Measurements from ENCODE around the gene FAM193B. TPM values are rescaled to one million over a fixed set of nuclear protein-coding genes. Genes with fewer than 3 reads are reported as not detected.
"Not testable (repeated sequence)": the region's sequence is repeated elsewhere in the genome, so short reads cannot be mapped to it uniquely, and the experiment has no call there.

Gene FAM193B
- total and polyA plus RNA-seq, 7 experiments from 2014 or later = 4.1 to 275 (median 157) TPM

GRCh38 chr5:177538876-177539275, 15.5 kb downstream of the FAM193B start:
- H3K27me3 Mint-ChIP-seq = no peaks in the 10 kb centered on the region
- peaks cover 0 to 50% (median 9%) of the 10 kb centered on the region in 3 experiments for H3K36me3 ChIP-seq (ENCODE audit: control insufficient read depth in 2 of 3, insufficient read depth in 3 of 3, low read length in 3 of 3)
- no peaks in the 10 kb centered on the region for H3K27me3 ChIP-seq (ENCODE audit: control insufficient read depth in 2 of 2, insufficient read depth in 2 of 2, low read length in 2 of 2)
- peaks cover 0 to 29% (median 15%) of the 10 kb centered on the region in 5 donors for H3K36me3 Mint-ChIP-seq
- H3K4me1 Mint-ChIP-seq = peaks cover 5 to 26% (median 12%) of the 10 kb centered on the region in 7 donors
- no peaks in the 10 kb centered on the region for H3K4me1 ChIP-seq (ENCODE audit: control insufficient read depth in 2 of 2, insufficient read depth in 2 of 2, low read length in 2 of 2)
- ChIA-PET POLR2A (no interaction called here), CTCF (interaction anchor here (0.6 kb wide), 2 partner anchors 22 to 221 kb away, joined by 3 to 4 read pairs; no protein-coding TSS in a partner anchor)
- intact Hi-C loops (cut with micrococcal nuclease) = no loop called here
- H3K9me3 Mint-ChIP-seq = no peaks in the 10 kb centered on the region
- no peak for ATAC-seq
- no peak overlapping the region for H3K4me3 Mint-ChIP-seq
- no peak overlapping the region for H3K4me3 ChIP-seq (ENCODE audit: low read length)
- no peak for DNase-seq
- H3K27ac Mint-ChIP-seq = no peak overlapping the region
- H3K27ac ChIP-seq (ENCODE audit: low read depth, low read length) = no peak overlapping the region
- no peaks in the 10 kb centered on the region for H3K9me3 ChIP-seq (ENCODE audit: control insufficient read depth in 2 of 3, low read length in 3 of 3)

DNA sequence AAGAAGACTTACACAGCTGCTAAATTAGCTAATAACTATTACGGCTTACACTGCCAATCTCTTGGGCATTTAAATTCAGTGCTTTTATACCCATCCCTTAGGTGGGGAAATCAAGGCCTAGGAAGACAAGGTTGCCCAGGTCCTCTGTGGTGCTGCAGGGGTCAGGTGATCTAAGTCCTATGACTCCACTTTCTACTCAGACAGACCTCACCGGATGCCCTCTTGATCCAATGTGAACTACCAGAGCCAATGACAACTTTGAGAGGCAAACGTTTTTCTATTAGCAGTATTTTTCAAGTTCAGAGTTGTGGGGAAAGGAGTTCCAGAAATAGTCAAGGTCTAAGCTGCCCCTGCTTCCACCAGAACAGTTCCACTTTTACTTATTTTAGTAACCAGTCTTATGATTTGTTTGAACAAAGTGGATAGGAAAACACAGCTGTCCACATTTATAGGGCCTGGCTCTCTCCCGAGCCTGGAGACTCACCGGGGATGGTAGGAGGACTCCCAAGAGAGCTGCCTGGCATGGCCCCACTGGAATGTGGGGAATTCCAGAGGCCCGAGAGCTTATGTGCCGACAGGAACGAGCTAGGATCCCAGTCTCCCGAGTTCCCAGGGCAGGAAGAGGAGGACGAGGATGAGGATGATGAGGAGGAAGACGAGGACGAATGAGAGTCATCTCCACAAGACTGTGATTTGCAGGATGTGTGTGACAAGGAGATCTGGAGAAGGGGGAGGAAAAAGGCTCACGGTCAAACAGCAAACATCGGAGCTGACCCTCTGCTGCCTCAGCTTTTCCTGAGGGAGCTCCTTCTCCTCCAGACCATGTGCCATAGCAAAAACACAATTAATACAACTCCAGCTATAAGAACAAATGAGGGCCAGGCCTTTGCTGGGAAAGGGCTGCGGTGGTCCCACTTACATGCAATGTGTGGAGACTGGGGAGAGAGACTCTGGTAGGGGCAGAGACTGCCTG, 16.7 kb downstream of the FAM193B start:
- H3K27ac ChIP-seq (ENCODE audit: low read depth, low read length) = no peak overlapping the region

DNA sequence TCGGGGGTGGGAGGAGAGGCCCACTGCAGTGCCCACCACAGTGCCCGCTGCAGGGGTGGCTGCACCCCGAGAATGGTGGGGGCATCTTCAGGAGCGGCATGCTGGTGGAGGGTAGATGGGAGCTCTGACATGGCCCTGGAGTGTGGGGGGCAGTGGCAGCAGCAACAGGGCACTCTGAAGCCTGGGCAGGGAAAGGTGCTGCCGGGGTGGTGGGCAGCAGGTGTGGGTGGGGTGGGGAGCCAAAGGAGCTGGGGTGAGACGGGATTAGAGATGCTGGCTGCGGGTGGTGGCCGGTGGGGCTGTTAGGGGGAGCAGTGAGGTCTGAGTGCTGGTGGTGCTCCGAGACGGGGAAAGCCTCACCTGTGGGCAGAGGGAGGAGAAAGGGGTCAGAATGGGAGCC, 18.0 kb downstream of the FAM193B start:
- CTCF ChIA-PET = interaction anchor here (0.7 kb wide), 1 partner anchor 525 kb away, joined by 3 read pairs; no protein-coding TSS in a partner anchor
- Histone ChIP-seq H3K9me3 (ENCODE audit: control insufficient read depth in 2 of 3, low read length in 3 of 3) (no peaks in the 10 kb centered on the region), H3K27ac (ENCODE audit: low read depth, low read length) (no peak overlapping the region), H3K4me1 (ENCODE audit: control insufficient read depth in 2 of 2, insufficient read depth in 2 of 2, low read length in 2 of 2) (no peaks in the 10 kb centered on the region), H3K4me3 (ENCODE audit: low read length) (no peak overlapping the region), H3K36me3 (ENCODE audit: control insufficient read depth in 2 of 3, insufficient read depth in 3 of 3, low read length in 3 of 3) (peaks cover 0 to 69% (median 6%) of the 10 kb centered on the region in 3 experiments), H3K27me3 (ENCODE audit: control insufficient read depth in 2 of 2, insufficient read depth in 2 of 2, low read length in 2 of 2) (no peaks in the 10 kb centered on the region)
- H3K27me3 Mint-ChIP-seq = no peaks in the 10 kb centered on the region
- no peaks in the 10 kb centered on the region for H3K9me3 Mint-ChIP-seq
- peaks cover 0 to 36% (median 13%) of the 10 kb centered on the region in 5 donors for H3K36me3 Mint-ChIP-seq
- peaks cover 0 to 11% (median 4%) of the 10 kb centered on the region in 7 donors for H3K4me1 Mint-ChIP-seq
- peak overlapping the region in 1 of 9 donors; percentile 56 for H3K27ac Mint-ChIP-seq
- DNase-seq (no peak), ATAC-seq (no peak)
- H3K4me3 Mint-ChIP-seq = no peak overlapping the region
- intact Hi-C loops (cut with micrococcal nuclease) = no loop called here
- POLR2A ChIA-PET = no interaction called here

More for the DNA sequence above, 16.7 kb downstream of the FAM193B start:
- no peak overlapping the region for H3K4me3 ChIP-seq (ENCODE audit: low read length)
- no peaks in the 10 kb centered on the region for H3K9me3 ChIP-seq (ENCODE audit: control insufficient read depth in 2 of 3, low read length in 3 of 3)
- H3K4me1 ChIP-seq (ENCODE audit: control insufficient read depth in 2 of 2, insufficient read depth in 2 of 2, low read length in 2 of 2) = no peaks in the 10 kb centered on the region
- CTCF ChIA-PET = interaction anchor here (0.6 to 1.1 kb wide), 2 partner anchors 23 to 35 kb away, joined by 3 read pairs; no protein-coding TSS in a partner anchor
- peaks cover 6 to 15% (median 9%) of the 10 kb centered on the region in 7 donors for H3K4me1 Mint-ChIP-seq
- intact Hi-C loops (cut with micrococcal nuclease) = no loop called here
- H3K36me3 Mint-ChIP-seq = peaks cover 0 to 36% (median 17%) of the 10 kb centered on the region in 5 donors
- H3K27me3 Mint-ChIP-seq = no peaks in the 10 kb centered on the region
- H3K9me3 Mint-ChIP-seq = no peaks in the 10 kb centered on the region
- ATAC-seq (no peak), DNase-seq (no peak)
- H3K27ac Mint-ChIP-seq = peak overlapping the region in 1 of 9 donors; percentile 6
- H3K27me3 ChIP-seq (ENCODE audit: control insufficient read depth in 2 of 2, insufficient read depth in 2 of 2, low read length in 2 of 2) = no peaks in the 10 kb centered on the region
- POLR2A ChIA-PET = no interaction called here
- peaks cover 0 to 61% (median 9%) of the 10 kb centered on the region in 3 experiments for H3K36me3 ChIP-seq (ENCODE audit: control insufficient read depth in 2 of 3, insufficient read depth in 3 of 3, low read length in 3 of 3)
- no peak overlapping the region for H3K4me3 Mint-ChIP-seq

GRCh38 chr5:177535125-177535524, 19.2 kb downstream of the FAM193B start:
- Mint-ChIP-seq H3K36me3 (peaks cover 0 to 43% (median 13%) of the 10 kb centered on the region in 5 donors), H3K27me3 (no peaks in the 10 kb centered on the region), H3K27ac (peak overlapping the region in 2 of 9 donors; percentile 13 to 57), H3K9me3 (peaks cover 0 to 2% (median 0%) of the 10 kb centered on the region in 11 donors), H3K4me3 (no peak overlapping the region), H3K4me1 (peaks cover 0 to 8% (median 2%) of the 10 kb centered on the region in 7 donors)
- Histone ChIP-seq H3K27me3 (ENCODE audit: control insufficient read depth in 2 of 2, insufficient read depth in 2 of 2, low read length in 2 of 2) (no peaks in the 10 kb centered on the region), H3K4me1 (ENCODE audit: control insufficient read depth in 2 of 2, insufficient read depth in 2 of 2, low read length in 2 of 2) (no peaks in the 10 kb centered on the region), H3K9me3 (ENCODE audit: control insufficient read depth in 2 of 3, low read length in 3 of 3) (no peaks in the 10 kb centered on the region), H3K4me3 (ENCODE audit: low read length) (no peak overlapping the region), H3K27ac (ENCODE audit: low read depth, low read length) (no peak overlapping the region), H3K36me3 (ENCODE audit: control insufficient read depth in 2 of 3, insufficient read depth in 3 of 3, low read length in 3 of 3) (peaks cover 0 to 82% (median 6%) of the 10 kb centered on the region in 3 experiments)
- ATAC-seq (no peak), DNase-seq (no peak)
- CTCF ChIA-PET = no interaction called here
- POLR2A ChIA-PET = no interaction called here
- intact Hi-C loops (cut with micrococcal nuclease) = no loop called here

DNA sequence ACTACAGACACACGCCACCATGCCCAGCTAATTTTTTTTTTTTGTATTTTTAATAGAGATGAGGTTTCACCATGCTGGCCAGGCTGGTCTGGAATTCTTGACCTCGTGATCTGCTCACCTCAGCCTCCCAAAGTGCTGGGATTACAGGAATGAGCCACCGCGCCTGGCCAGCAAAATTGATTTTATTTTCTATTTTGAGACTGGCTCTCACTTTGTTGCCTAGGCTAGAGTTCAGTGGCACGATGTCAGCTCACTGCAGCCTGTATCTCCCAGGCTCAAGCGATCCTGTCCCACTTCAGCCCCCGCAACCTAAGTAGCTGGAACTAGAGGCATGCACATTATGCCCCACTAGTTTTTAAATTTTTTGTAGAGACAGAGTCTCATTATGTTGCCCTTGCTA, 19.9 kb downstream of the FAM193B start:
- CTCF ChIA-PET; intact Hi-C loops (cut with micrococcal nuclease); H3K27me3 ChIP-seq (ENCODE audit: control insufficient read depth in 2 of 2, insufficient read depth in 2 of 2, low read length in 2 of 2); H3K4me3 ChIP-seq (ENCODE audit: low read length); ATAC-seq; H3K27ac ChIP-seq (ENCODE audit: low read depth, low read length); H3K4me3 Mint-ChIP-seq; H3K9me3 ChIP-seq (ENCODE audit: control insufficient read depth in 2 of 3, low read length in 3 of 3); H3K4me1 ChIP-seq (ENCODE audit: control insufficient read depth in 2 of 2, insufficient read depth in 2 of 2, low read length in 2 of 2); H3K4me1 Mint-ChIP-seq; DNase-seq; H3K27me3 Mint-ChIP-seq; H3K27ac Mint-ChIP-seq; H3K9me3 Mint-ChIP-seq: not testable (repeated sequence)
- peaks cover 0 to 89% (median 11%) of the 10 kb centered on the region in 3 experiments for H3K36me3 ChIP-seq (ENCODE audit: control insufficient read depth in 2 of 3, insufficient read depth in 3 of 3, low read length in 3 of 3)
- POLR2A ChIA-PET = interaction anchor here (0.7 to 0.9 kb wide), 2 partner anchors 16 to 19 kb away, joined by 4 to 7 read pairs; no protein-coding TSS in a partner anchor
- H3K36me3 Mint-ChIP-seq = peaks cover 0 to 43% (median 14%) of the 10 kb centered on the region in 5 donors

DNA sequence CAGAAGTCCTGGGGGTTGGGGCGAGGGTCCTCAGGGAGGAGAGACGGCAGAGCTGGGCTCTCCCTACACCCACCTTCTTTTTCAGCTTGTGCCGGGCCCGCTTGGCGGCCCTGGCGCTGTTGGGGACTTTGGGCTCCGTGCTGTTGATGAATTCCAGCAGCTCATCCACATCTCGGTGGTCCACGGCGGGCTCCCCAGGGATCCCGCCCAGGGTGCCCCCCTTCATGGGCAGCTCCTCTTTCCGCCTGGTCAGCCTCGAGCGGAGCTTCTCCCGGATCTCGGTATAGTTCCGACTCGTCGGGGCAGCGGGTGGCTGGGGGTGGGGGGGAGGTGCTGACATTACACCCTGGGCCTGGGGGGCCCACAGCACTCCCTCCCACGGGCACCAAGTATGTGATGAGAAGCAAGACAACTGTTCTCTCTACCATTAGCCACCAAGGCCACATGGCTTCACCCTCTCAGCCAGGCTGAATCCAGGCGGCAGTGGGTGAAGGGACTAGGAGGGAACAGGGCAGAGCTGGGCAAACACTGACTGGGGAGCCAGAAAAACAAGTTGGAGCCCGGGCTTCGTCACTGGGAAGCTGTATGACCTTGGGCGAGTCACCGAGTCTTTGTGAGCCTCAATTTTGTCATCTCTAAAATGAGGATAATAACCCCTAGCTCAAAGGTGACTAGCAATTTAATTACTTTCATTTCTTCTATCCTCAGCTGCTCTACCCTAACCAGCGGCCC, 23.0 kb downstream of the FAM193B start:
- Mint-ChIP-seq H3K27me3 (no peaks in the 10 kb centered on the region), H3K9me3 (peaks cover 0 to 2% (median 0%) of the 10 kb centered on the region in 11 donors), H3K36me3 (peaks cover 0 to 28% (median 13%) of the 10 kb centered on the region in 5 donors), H3K27ac (peak overlapping the region in 2 of 9 donors; percentile 42 to 66), H3K4me3 (no peak overlapping the region), H3K4me1 (peaks cover 0 to 8% (median 2%) of the 10 kb centered on the region in 7 donors)
- CTCF ChIA-PET = no interaction called here
- intact Hi-C loops (cut with micrococcal nuclease) = no loop called here
- no peak for DNase-seq
- H3K27me3 ChIP-seq (ENCODE audit: control insufficient read depth in 2 of 2, insufficient read depth in 2 of 2, low read length in 2 of 2) = no peaks in the 10 kb centered on the region
- no peak for ATAC-seq
- H3K4me3 ChIP-seq (ENCODE audit: low read length) = no peak overlapping the region
- peaks cover 0 to 90% (median 10%) of the 10 kb centered on the region in 3 experiments for H3K36me3 ChIP-seq (ENCODE audit: control insufficient read depth in 2 of 3, insufficient read depth in 3 of 3, low read length in 3 of 3)
- no peaks in the 10 kb centered on the region for H3K4me1 ChIP-seq (ENCODE audit: control insufficient read depth in 2 of 2, insufficient read depth in 2 of 2, low read length in 2 of 2)
- H3K27ac ChIP-seq (ENCODE audit: low read depth, low read length) = no peak overlapping the region
- H3K9me3 ChIP-seq (ENCODE audit: control insufficient read depth in 2 of 3, low read length in 3 of 3) = no peaks in the 10 kb centered on the region
- POLR2A ChIA-PET = interaction anchor here (0.5 to 1.0 kb wide), 3 partner anchors 10 to 41 kb away, joined by 3 to 4 read pairs (median 3); no protein-coding TSS in a partner anchor

Measured in naive thymus-derived CD4-positive, alpha-beta T cell (primary cell).